ENCODE data around the gene TRIM75.
"Not testable (repeated sequence)": the region's sequence is repeated elsewhere in the genome, so short reads cannot be mapped to it uniquely, and the experiment has no call there.

Gene TRIM75

GRCh38 chr4:165079476-165079875 lies 25.8 kb downstream of the TRIM75 start:
- no peak for DNase-seq

GRCh38 chr4:165084787-165085186 lies 31.1 kb downstream of the TRIM75 start:
- not testable (repeated sequence) for DNase-seq

- DNase-seq: no peak
Observed at GRCh38 chr4:165085946-165086345, 32.3 kb downstream of the TRIM75 start.

GRCh38 chr4:165088366-165088765 lies 34.7 kb downstream of the TRIM75 start:
- no peak for DNase-seq

GRCh38 chr4:165092187-165092586 lies 38.5 kb downstream of the TRIM75 start:
- DNase-seq: not testable (repeated sequence)

GRCh38 chr4:165094873-165095272 lies 41.2 kb downstream of the TRIM75 start:
- no peak for DNase-seq

- no peak for DNase-seq
Observed at GRCh38 chr4:165095291-165095690, 41.6 kb downstream of the TRIM75 start.

- DNase-seq: peak; percentile 45 to 72
Observed at GRCh38 chr4:165096776-165097175, 43.1 kb downstream of the TRIM75 start.

GRCh38 chr4:165101641-165102040 lies 48.0 kb downstream of the TRIM75 start:
- no peak for DNase-seq

- DNase-seq: no peak
Observed at GRCh38 chr4:165106518-165106917, 52.9 kb downstream of the TRIM75 start.
